ENCODE data around the gene RUNX1.
"Not testable (repeated sequence)": the region's sequence is repeated elsewhere in the genome, so short reads cannot be mapped to it uniquely, and the experiment has no call there.

The RUNX1 gene

GRCh38 chr21:34806423-34806822 is 242.7 kb downstream of the RUNX1 start:
- no peak for TF ChIP-seq CTCF (IDR thresholded peaks at IDR 0.05; ENCODE audit: low read depth, low read length)
- Histone ChIP-seq H3K9me3 (no peaks in the 10 kb centered on the region; the same call in 1 of the 2 replicates), H3K36me3 (no peaks in the 10 kb centered on the region), H3K4me3 (ENCODE audit: low read depth, low read length) (no peak overlapping the region), H3K27me3 (no peaks in the 10 kb centered on the region), H3K4me1 (no peaks in the 10 kb centered on the region)
- no peak for DNase-seq

GRCh38 chr21:34805157-34805556 is 243.9 kb downstream of the RUNX1 start:
- H3K4me1 ChIP-seq, result no peaks in the 10 kb centered on the region
- no peaks in the 10 kb centered on the region for H3K36me3 ChIP-seq
- no peaks in the 10 kb centered on the region; the same call in 1 of the 2 replicates for H3K9me3 ChIP-seq
- no peak for DNase-seq
- H3K4me3 ChIP-seq (ENCODE audit: low read depth, low read length), result no peak overlapping the region
- TF ChIP-seq CTCF (IDR thresholded peaks at IDR 0.05; ENCODE audit: low read depth, low read length), result no peak
- no peaks in the 10 kb centered on the region for H3K27me3 ChIP-seq

- not testable (repeated sequence) for H3K4me1 ChIP-seq; H3K27me3 ChIP-seq; DNase-seq; H3K4me3 ChIP-seq (ENCODE audit: low read depth, low read length); H3K9me3 ChIP-seq; H3K36me3 ChIP-seq
Measured at GRCh38 chr21:34804584-34804983, 244.5 kb downstream of the RUNX1 start.

- no peak for TF ChIP-seq CTCF (IDR thresholded peaks at IDR 0.05; ENCODE audit: low read depth, low read length)
- Histone ChIP-seq H3K4me1 (no peaks in the 10 kb centered on the region), H3K36me3 (no peaks in the 10 kb centered on the region), H3K27me3 (no peaks in the 10 kb centered on the region), H3K4me3 (ENCODE audit: low read depth, low read length) (no peak overlapping the region), H3K9me3 (no peaks in the 10 kb centered on the region; the same call in 1 of the 2 replicates)
- no peak for DNase-seq
Measured at GRCh38 chr21:34803782-34804370, 245.2 kb downstream of the RUNX1 start.

- Histone ChIP-seq H3K9me3 (no peaks in the 10 kb centered on the region), H3K27me3 (no peaks in the 10 kb centered on the region), H3K4me1 (no peaks in the 10 kb centered on the region), H3K4me3 (ENCODE audit: low read depth, low read length) (no peak overlapping the region), H3K36me3 (no peaks in the 10 kb centered on the region)
- TF ChIP-seq CTCF (IDR thresholded peaks at IDR 0.05; ENCODE audit: low read depth, low read length), result no peak
- no peak for DNase-seq
Measured at GRCh38 chr21:34802180-34802899, 246.8 kb downstream of the RUNX1 start.

GRCh38 chr21:34801519-34802132 is 247.5 kb downstream of the RUNX1 start:
- TF ChIP-seq CTCF (IDR thresholded peaks at IDR 0.05; ENCODE audit: low read depth, low read length), result 0 out of 2 replicates have a peak, but pooled peaks have one; percentile 7
- no peaks in the 10 kb centered on the region for H3K9me3 ChIP-seq
- H3K4me1 ChIP-seq, result no peaks in the 10 kb centered on the region
- no peak overlapping the region for H3K4me3 ChIP-seq (ENCODE audit: low read depth, low read length)
- DNase-seq, result no peak
- no peaks in the 10 kb centered on the region for H3K36me3 ChIP-seq
- no peaks in the 10 kb centered on the region for H3K27me3 ChIP-seq
